IMR-90 (cell line): ENCODE results near the gene SGSH. TPM values are rescaled to one million over a fixed set of nuclear protein-coding genes. Genes with fewer than 3 reads are reported as not detected.

ENCODE experiments used
- ATAC-seq: fragments of 200-7000 bp; cut with Tn5 transposase; 2 replicates; pipeline ENCODE4 v1.9.1; 2020; ENCODE audit warnings: low read depth, mild to moderate bottlenecking, moderate library complexity
- BruUV-seq: library from RNA; stranded (reverse); fragments of 400-500 nt; replicated peaks from 2 replicates; lab custom pipeline; 2021; lab: Mats Ljungman, UMichigan
- CTCF ChIA-PET: fragments of 300-600 bp; formaldehyde crosslinking; extraction: SDS; loops from one replicate; lab custom pipeline; 2021; ENCODE audit warnings: antibody characterized with exemption; lab: Yijun Ruan, JAX
- POLR2A ChIA-PET: fragments of 300-600 bp; sonication (Branson Sonifier 250); formaldehyde crosslinking; loops from one replicate; lab custom pipeline; 2022; ENCODE audit warnings: antibody characterized with exemption; ENCODE audit not compliant: unreplicated experiment; lab: Charles Lee
- DNase-seq: peaks from one replicate; pipeline ENCODE4 v3.0.0; 2013
- H2AFZ ChIP-seq: replicated peaks from 2 replicates; pipeline ENCODE3; 2013; ENCODE audit warnings: low read length, mild to moderate bottlenecking; ENCODE audit not compliant: poor library complexity
- H2AK5ac ChIP-seq: 2 replicates; pipeline ENCODE4 v1.6.1; 2013; ENCODE audit warnings: low read depth, low read length, inconsistent platforms
- H2AK9ac ChIP-seq: replicated peaks from 2 replicates; pipeline ENCODE3; 2013; ENCODE audit warnings: mild to moderate bottlenecking, low read depth, low read length, moderate library complexity; ENCODE audit not compliant: poor library complexity
- H2BK120ac ChIP-seq: 2 replicates; pipeline ENCODE4 v1.6.1; 2013; ENCODE audit warnings: low read depth, low read length, inconsistent platforms
- H2BK15ac ChIP-seq: 3 replicates; pipeline ENCODE4 v1.6.1; 2013; ENCODE audit warnings: low read depth, low read length, inconsistent platforms
- H2BK20ac ChIP-seq: 2 replicates; pipeline ENCODE4 v1.6.1; 2013; ENCODE audit warnings: low read depth, mild to moderate bottlenecking, inconsistent platforms, low read length, moderate library complexity
- H2BK5ac ChIP-seq: 2 replicates; pipeline ENCODE4 v1.6.1; 2013; ENCODE audit warnings: mild to moderate bottlenecking, low read depth, low read length, inconsistent platforms; ENCODE audit not compliant: poor library complexity, severe bottlenecking
- H3K14ac ChIP-seq: replicated peaks from 2 replicates; pipeline ENCODE4 v1.6.1; 2013; ENCODE audit warnings: low read depth, low read length, inconsistent platforms
- H3K18ac ChIP-seq: 2 replicates; pipeline ENCODE4 v1.6.1; 2013; ENCODE audit warnings: low read depth, low read length, control low read depth
- H3K23ac ChIP-seq: 2 replicates; pipeline ENCODE4 v1.6.1; 2013; ENCODE audit warnings: low read depth, low read length, inconsistent platforms
- H3K27ac ChIP-seq: 2 replicates; pipeline ENCODE4 v1.5.1; 2013; ENCODE audit warnings: mild to moderate bottlenecking, control low read depth, low read length; ENCODE audit not compliant: insufficient read depth
- H3K27me3 ChIP-seq: 2 replicates; pipeline ENCODE4 v1.6.1; 2013; ENCODE audit warnings: low read length; ENCODE audit not compliant: control insufficient read depth, insufficient read depth
- H3K36me3 ChIP-seq: 2 replicates; pipeline ENCODE4 v1.6.1; 2013; ENCODE audit warnings: low read length, mixed read lengths; ENCODE audit not compliant: control insufficient read depth, insufficient read depth
- H3K4ac ChIP-seq: 2 replicates; pipeline ENCODE4 v1.6.1; 2013; ENCODE audit warnings: low read depth, low read length, inconsistent platforms
- H3K4me1 ChIP-seq: 2 replicates; pipeline ENCODE4 v1.6.1; 2013; ENCODE audit warnings: low read length, mixed read lengths; ENCODE audit not compliant: control insufficient read depth, insufficient read depth
- H3K4me2 ChIP-seq: 2 replicates; pipeline ENCODE4 v1.6.1; 2013; ENCODE audit warnings: low read depth, mild to moderate bottlenecking, control low read depth, low read length, moderate library complexity
- H3K4me3 ChIP-seq: 2 replicates; pipeline ENCODE4 v1.5.1; 2013; ENCODE audit warnings: low read depth, mild to moderate bottlenecking, control low read depth, low read length, moderate library complexity; ENCODE audit not compliant: insufficient read depth
- H3K56ac ChIP-seq: 2 replicates; pipeline ENCODE4 v1.6.1; 2013; ENCODE audit warnings: low read length, inconsistent platforms; ENCODE audit not compliant: insufficient read depth; ENCODE audit errors: extremely low read depth
- H3K79me1 ChIP-seq, 2 experiments: 2 replicates each; pipeline ENCODE4 v1.6.1; 2013; ENCODE audit warnings: low read length in 2 of 2, inconsistent platforms in 1 of 2, low read depth in 1 of 2
- H3K9ac ChIP-seq: 2 replicates; pipeline ENCODE4 v1.6.1; 2013; ENCODE audit warnings: low read depth, low read length, control low read depth
- H3K9me1 ChIP-seq: 2 replicates; pipeline ENCODE4 v1.6.1; 2013; ENCODE audit warnings: low read length, inconsistent platforms; ENCODE audit not compliant: insufficient read depth
- H3K9me3 ChIP-seq: 2 replicates; pipeline ENCODE4 v1.6.1; 2013; ENCODE audit warnings: low read length; ENCODE audit not compliant: control insufficient read depth, insufficient read depth
- H4K20me1 ChIP-seq: 2 replicates; pipeline ENCODE4 v1.6.1; 2013; ENCODE audit warnings: low read length, inconsistent platforms; ENCODE audit not compliant: insufficient read depth
- H4K5ac ChIP-seq: 2 replicates; pipeline ENCODE4 v1.6.1; 2013; ENCODE audit warnings: mild to moderate bottlenecking, low read depth, low read length, control low read depth
- H4K8ac ChIP-seq, 2 experiments: 2 replicates each; pipeline ENCODE4 v1.6.1; 2013; ENCODE audit warnings: low read depth in 2 of 2, low read length in 2 of 2, control low read depth in 1 of 2, inconsistent platforms in 1 of 2
- H4K91ac ChIP-seq: 2 replicates; pipeline ENCODE4 v1.6.1; 2013; ENCODE audit warnings: low read depth, low read length, inconsistent platforms; ENCODE audit not compliant: insufficient read depth
- BHLHE40 ChIP-seq: fragments of 150-350 bp; IDR thresholded peaks from 2 replicates; pipeline ENCODE4 v1.6.1; 2016; ENCODE audit warnings: mild to moderate bottlenecking, low read depth, low read length
- CEBPB ChIP-seq: IDR thresholded peaks from 2 replicates; pipeline ENCODE4 v1.6.1; 2012; ENCODE audit warnings: low read depth, low read length, improper control_type of control experiment
- CHD1 ChIP-seq: IDR thresholded peaks from 2 replicates; pipeline ENCODE4 v1.6.1; 2012; ENCODE audit warnings: low read depth, low read length, improper control_type of control experiment
- CTCF ChIP-seq: conservative IDR thresholded peaks from 2 replicates; pipeline ENCODE4 v1.5.1; 2012; ENCODE audit warnings: mild to moderate bottlenecking, low read depth, low read length, improper control_type of control experiment
- ELK1 ChIP-seq: fragments of 150-350 bp; IDR thresholded peaks from 2 replicates; pipeline ENCODE4 v1.6.1; 2016; ENCODE audit warnings: low read depth, mild to moderate bottlenecking, low read length, moderate library complexity, borderline replicate concordance
- FOS ChIP-seq: fragments of 150-350 bp; IDR thresholded peaks from 2 replicates; pipeline ENCODE4 v1.6.1; 2016; ENCODE audit warnings: low read depth, low read length
- MAFK ChIP-seq: IDR thresholded peaks from 2 replicates; pipeline ENCODE4 v1.6.1; 2012; ENCODE audit warnings: low read depth, low read length, improper control_type of control experiment
- MAZ ChIP-seq: IDR thresholded peaks from 2 replicates; pipeline ENCODE4 v1.6.1; 2012; ENCODE audit warnings: low read depth, mild to moderate bottlenecking, low read length, improper control_type of control experiment, moderate library complexity, borderline replicate concordance
- MXI1 ChIP-seq: IDR thresholded peaks from 2 replicates; pipeline ENCODE4 v1.6.1; 2012; ENCODE audit warnings: low read depth, mild to moderate bottlenecking, low read length, moderate library complexity, borderline replicate concordance
- NFE2L2 ChIP-seq: fragments of 150-350 bp; IDR thresholded peaks from 2 replicates; pipeline ENCODE4 v1.6.1; 2016; ENCODE audit warnings: low read depth, mild to moderate bottlenecking, low read length
- POLR2A ChIP-seq: IDR thresholded peaks from 2 replicates; pipeline ENCODE4 v1.6.1; 2012; ENCODE audit warnings: mild to moderate bottlenecking, low read depth, low read length
- RAD21 ChIP-seq: IDR thresholded peaks from 2 replicates; pipeline ENCODE4 v1.6.1; 2012; ENCODE audit warnings: low read length, improper control_type of control experiment
- RCOR1 ChIP-seq: IDR thresholded peaks from 2 replicates; pipeline ENCODE4 v1.6.1; 2012; ENCODE audit warnings: mild to moderate bottlenecking, low read length, improper control_type of control experiment; ENCODE audit not compliant: insufficient replicate concordance
- RFX5 ChIP-seq: IDR thresholded peaks from 2 replicates; pipeline ENCODE4 v1.8.0; 2012; ENCODE audit warnings: low read depth, mild to moderate bottlenecking, low read length, moderate library complexity
- SMC3 ChIP-seq: fragments of 150-350 bp; IDR thresholded peaks from 2 replicates; pipeline ENCODE4 v1.6.1; 2016; ENCODE audit warnings: low read depth, mild to moderate bottlenecking, antibody characterized with exemption, low read length, moderate library complexity
- USF2 ChIP-seq: fragments of 150-350 bp; IDR thresholded peaks from 2 replicates; pipeline ENCODE4 v1.6.1; 2017; ENCODE audit warnings: mild to moderate bottlenecking, antibody characterized with exemption, low read length, low read depth
- WGBS, 2 experiments: methylation state at CpG; one replicate each; pipeline versions ENCODE4 v1.1.5 to v1.1.7; 2013; ENCODE audit warnings: missing lambda C conversion rate in 2 of 2; ENCODE audit not compliant: insufficient read length in 1 of 2; ENCODE audit errors: extremely low coverage in 2 of 2; 5-methylcytosine and 5-hydroxymethylcytosine counted together
- dilution Hi-C: fragments of 300-500 bp; cut with HindIII; formaldehyde crosslinking; loops from one replicate; pipeline ENCODE4 v1.14.3; 2018; ENCODE audit warnings: low sequenced_read_pairs; ENCODE audit not compliant: unreplicated experiment
- in situ Hi-C: fragments of 300-500 bp; cut with MboI; formaldehyde crosslinking; loops from 3 replicates; pipeline ENCODE4 v1.14.3; 2019; ENCODE audit warnings: low sequenced_read_pairs, inconsistent platforms, mixed read lengths
- intact Hi-C: fragments of 100-400 bp; cut with micrococcal nuclease; formaldehyde crosslinking; loops from 2 replicates; pipeline ENCODE4 v1.10.0; 2022
- polyA plus RNA-seq, 3 experiments: library from polyadenylated mRNA; depleted of rRNA; stranded (reverse); fragments of >200 nt; gene quantifications; 2 replicates each; pipeline ENCODE4 v1.2.3, GENCODE V29; 2012; ENCODE audit warnings: low replicate concordance in 1 of 3
- total RNA-seq: library from RNA; depleted of rRNA; stranded (reverse); fragments of >200 nt; gene quantifications from 2 replicates; pipeline ENCODE4 v1.2.3, GENCODE V29; 2012

SGSH gene
- total and polyA plus RNA-seq, 2 of the 4 experiments (the other 2 are of a cell fraction) = 3.0 to 41.5 TPM

- Histone ChIP-seq H2AK9ac (no peak overlapping the region), H3K79me1 (no peaks in the 10 kb centered on the region), H3K9ac (no peak overlapping the region), H2AK5ac (no peak overlapping the region), H3K18ac (no peak overlapping the region), H2BK5ac (no peak overlapping the region), H2AFZ (no peak overlapping the region), H2BK15ac (no peak overlapping the region), H2BK20ac (no peak overlapping the region), H3K4me1 (no peaks in the 10 kb centered on the region), H4K20me1 (no peaks in the 10 kb centered on the region; the same call in none of the 2 replicates), H3K9me3 (no peaks in the 10 kb centered on the region), H4K8ac (no peak overlapping the region), H2BK120ac (no peak overlapping the region), H4K91ac (no peak overlapping the region), H3K9me1 (peaks cover 5% of the 10 kb centered on the region; the same call in 1 of the 2 replicates), H3K27ac (no peak overlapping the region), H4K5ac (no peak overlapping the region), H3K36me3 (peaks cover 24% of the 10 kb centered on the region), H3K4me2 (no peak overlapping the region), H3K4me3 (no peak overlapping the region), H3K4ac (no peak overlapping the region), H3K14ac (no peak overlapping the region), H3K56ac (no peak overlapping the region), H3K27me3 (no peaks in the 10 kb centered on the region), H3K23ac (no peak overlapping the region)
- in situ Hi-C loops = no loop called here
- no peak for TF ChIP-seq FOS
- no peak for TF ChIP-seq MXI1
- TF ChIP-seq RFX5 = no peak
- no peak for TF ChIP-seq MAZ
- TF ChIP-seq USF2 = no peak
- no peak for TF ChIP-seq POLR2A
- no peak for TF ChIP-seq RCOR1
- no peak for TF ChIP-seq CHD1
- TF ChIP-seq RAD21 = no peak
- no peak for TF ChIP-seq MAFK
- TF ChIP-seq BHLHE40 = no peak
- TF ChIP-seq ELK1 = no peak
- TF ChIP-seq SMC3 = no peak
- no peak for TF ChIP-seq NFE2L2
- no peak for TF ChIP-seq CEBPB
- TF ChIP-seq CTCF = no peak
- dilution Hi-C loops = no loop called here
- intact Hi-C loops = no loop called here
- ATAC-seq (no peak), DNase-seq (no peak)
- BruUV-seq = no TSS peak
- ChIA-PET CTCF (no interaction called here), POLR2A (interaction anchor here (0.5 to 0.7 kb wide), 2 partner anchors 10 to 195 kb away, joined by 3 to 4 read pairs; no protein-coding TSS in a partner anchor)
- WGBS, 2 experiments = 80% methylated on average over 8 of the region's 13 CpGs; no CpG with 5 or more reads in 1 of the 2 experiments
Measured at GRCh38 chr17:80205811-80206210, 14.3 kb downstream of the SGSH start.
